Muscle of leg (tissue), 11 donors: ENCODE data around the gene NDUFB2. TPM values are rescaled to one million over a fixed set of nuclear protein-coding genes. Genes with fewer than 3 reads are reported as not detected.
"Not testable (repeated sequence)": the region's sequence is repeated elsewhere in the genome, so short reads cannot be mapped to it uniquely, and the experiment has no call there.

Experiments used
- DNase-seq: peaks from one replicate; pipeline ENCODE4 v3.0.0; 2013
- H3K27ac ChIP-seq: one replicate; pipeline ENCODE4 v1.5.1; 2013; ENCODE audit warnings: mild to moderate bottlenecking, low read length, control low read depth
- H3K27me3 ChIP-seq: one replicate; pipeline ENCODE4 v1.6.1; 2013; ENCODE audit warnings: low read length; ENCODE audit not compliant: control insufficient read depth, insufficient read depth
- H3K36me3 ChIP-seq: one replicate; pipeline ENCODE4 v1.6.1; 2013; ENCODE audit warnings: low read length; ENCODE audit not compliant: control insufficient read depth, insufficient read depth
- H3K4me1 ChIP-seq: one replicate; pipeline ENCODE4 v1.6.1; 2013; ENCODE audit warnings: low read length; ENCODE audit not compliant: control insufficient read depth, insufficient read depth
- H3K4me3 ChIP-seq: one replicate; pipeline ENCODE4 v1.5.1; 2013; ENCODE audit warnings: low read length, control low read depth
- H3K9me3 ChIP-seq: replicated peaks from 2 replicates; pipeline ENCODE4 v1.6.1; 2013; ENCODE audit warnings: low read depth, low read length; ENCODE audit not compliant: control insufficient read depth
- WGBS: methylation state at CpG from one replicate; pipeline ENCODE4 v1.1.5; 2013; ENCODE audit warnings: missing lambda C conversion rate; ENCODE audit not compliant: insufficient coverage; 5-methylcytosine and 5-hydroxymethylcytosine counted together
- polyA plus RNA-seq, 8 donors: library from polyadenylated mRNA; unstranded; fragments of 120-200 nt; gene quantifications; one replicate each; pipeline versions ENCODE4 v1.2.1 to v1.2.3, GENCODE V29; 2013; ENCODE audit warnings: inconsistent platforms in 1 of 8, low replicate concordance in 1 of 8; ENCODE audit not compliant: insufficient read length in 8 of 8, insufficient read depth in 1 of 8
- total RNA-seq: library from RNA; stranded (reverse); fragments of 120-200 nt; gene quantifications from one replicate; pipeline ENCODE4 v1.2.4, GENCODE V29; 2013

Gene NDUFB2
- total and polyA plus RNA-seq, 9 donors: 147 to 270 (median 166) TPM

GRCh38 chr7:140676956-140677355 lies 19.6 kb upstream of the NDUFB2 start:
- WGBS: 92% methylated on average over 5 of the region's 11 CpGs

DNA sequence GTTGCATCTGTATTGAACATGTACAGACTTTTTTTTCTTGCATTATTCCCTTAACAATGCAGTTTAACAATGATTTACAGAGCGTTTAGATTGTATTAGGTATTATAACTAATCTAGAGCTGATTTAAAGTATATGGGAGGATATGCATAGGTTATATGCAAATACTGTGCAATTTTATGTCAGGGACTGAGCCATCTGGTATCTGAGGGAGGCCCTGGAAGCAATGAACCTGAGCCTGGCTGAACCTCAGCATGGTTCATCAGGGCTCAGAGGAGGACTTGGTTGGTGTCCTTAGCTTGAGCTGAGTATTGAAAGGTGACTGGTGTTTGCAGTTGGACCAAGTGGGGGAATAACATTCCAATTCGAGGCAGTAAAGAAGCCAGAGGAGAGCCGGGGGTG lies 19.0 kb upstream of the NDUFB2 start:
- Histone ChIP-seq H3K36me3 (peaks cover 32% of the 10 kb centered on the region), H3K9me3 (no peaks in the 10 kb centered on the region), H3K4me1 (peaks cover 13% of the 10 kb centered on the region), H3K27me3 (no peaks in the 10 kb centered on the region), H3K4me3 (no peak overlapping the region), H3K27ac (no peak overlapping the region)
- no peak for DNase-seq
- WGBS: 94% methylated on average over 2 of the region's 3 CpGs

More at GRCh38 chr7:140676956-140677355, 19.6 kb upstream of the NDUFB2 start:
- H3K4me3 ChIP-seq, H3K27ac ChIP-seq, H3K9me3 ChIP-seq, DNase-seq, H3K27me3 ChIP-seq: not testable (repeated sequence)
- H3K36me3 ChIP-seq: peaks cover 30% of the 10 kb centered on the region
- H3K4me1 ChIP-seq: peaks cover 18% of the 10 kb centered on the region

DNA sequence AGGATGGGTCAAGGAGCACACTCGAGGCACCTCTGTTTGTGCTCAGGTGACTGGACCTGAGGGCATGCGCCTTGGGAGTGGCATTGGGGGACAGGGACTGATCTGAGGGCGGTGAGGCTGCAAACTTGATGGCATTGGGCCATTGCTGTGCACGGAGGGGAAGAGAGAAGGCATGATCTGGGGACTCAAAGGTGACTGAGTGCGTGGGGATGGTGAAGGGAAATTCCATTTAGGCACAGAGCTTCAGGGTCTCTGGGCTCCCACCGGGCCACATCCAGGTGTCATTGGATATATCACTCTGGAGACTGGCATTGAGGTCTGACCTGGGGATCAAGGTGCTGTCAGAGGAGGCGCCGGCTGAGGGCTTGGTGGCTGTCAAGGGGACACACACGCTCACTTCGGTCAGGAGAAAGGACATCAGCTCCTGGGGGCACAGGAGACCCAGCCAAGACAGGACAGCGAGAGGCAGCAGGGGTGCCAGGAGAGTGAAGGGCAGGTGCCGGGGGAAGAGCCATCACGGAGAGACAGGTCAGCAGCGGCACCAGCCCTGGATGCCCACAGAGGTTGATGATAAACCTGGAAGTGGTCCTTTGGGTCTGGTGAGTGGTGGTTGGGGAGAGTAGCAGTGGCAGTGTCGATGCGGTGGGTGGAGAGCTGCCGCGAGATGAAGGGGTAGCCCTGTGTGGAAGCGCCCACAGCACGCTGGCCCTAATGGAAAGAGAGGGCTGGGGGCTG lies 18.3 kb upstream of the NDUFB2 start:
- peaks cover 12% of the 10 kb centered on the region for H3K4me1 ChIP-seq
- no peak for DNase-seq
- H3K27me3 ChIP-seq: no peaks in the 10 kb centered on the region
- peaks cover 32% of the 10 kb centered on the region for H3K36me3 ChIP-seq
- 89% methylated on average over 20 of the region's 20 CpGs for WGBS
- H3K9me3 ChIP-seq: no peaks in the 10 kb centered on the region
- H3K4me3 ChIP-seq: no peak overlapping the region
- no peak overlapping the region for H3K27ac ChIP-seq

GRCh38 chr7:140678816-140679130 lies 17.7 kb upstream of the NDUFB2 start:
- H3K27ac ChIP-seq: no peak overlapping the region
- no peak for DNase-seq
- H3K9me3 ChIP-seq: no peaks in the 10 kb centered on the region
- H3K27me3 ChIP-seq: no peaks in the 10 kb centered on the region
- WGBS: 93% methylated on average over 4 of the region's 7 CpGs
- H3K4me1 ChIP-seq: peaks cover 9% of the 10 kb centered on the region
- H3K36me3 ChIP-seq: peaks cover 36% of the 10 kb centered on the region
- no peak overlapping the region for H3K4me3 ChIP-seq

DNA sequence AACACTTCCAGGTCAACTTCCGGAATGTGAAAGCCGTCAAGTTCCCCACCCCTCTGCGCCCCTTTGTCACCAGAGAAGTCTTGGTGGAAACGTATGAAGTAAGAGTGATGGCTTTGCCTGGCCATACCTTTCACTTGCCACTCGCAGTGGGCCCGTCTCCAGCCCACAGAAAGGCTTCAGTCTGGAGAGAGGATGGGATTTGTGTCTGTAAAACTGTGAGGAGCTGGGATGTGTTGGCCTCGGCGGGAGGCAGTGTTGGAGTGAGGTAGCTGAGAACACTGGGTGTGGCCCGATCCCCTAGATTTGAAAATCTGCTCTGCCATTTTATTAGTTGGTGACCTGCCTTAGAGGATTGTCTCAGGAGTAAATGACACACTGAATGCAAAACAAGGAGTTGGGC lies 17.3 kb upstream of the NDUFB2 start:
- Histone ChIP-seq H3K4me3 (no peak overlapping the region), H3K36me3 (peaks cover 36% of the 10 kb centered on the region), H3K4me1 (peaks cover 6% of the 10 kb centered on the region), H3K27ac (no peak overlapping the region), H3K9me3 (no peaks in the 10 kb centered on the region), H3K27me3 (no peaks in the 10 kb centered on the region)
- 97% methylated on average over 5 of the region's 9 CpGs for WGBS
- DNase-seq: no peak

GRCh38 chr7:140680886-140681285 lies 15.6 kb upstream of the NDUFB2 start:
- Histone ChIP-seq H3K4me1 (no peaks in the 10 kb centered on the region), H3K4me3 (no peak overlapping the region), H3K27me3 (no peaks in the 10 kb centered on the region), H3K27ac (no peak overlapping the region), H3K36me3 (peaks cover 43% of the 10 kb centered on the region), H3K9me3 (no peaks in the 10 kb centered on the region)
- no peak for DNase-seq
- 79% methylated on average over 6 of the region's 7 CpGs for WGBS

GRCh38 chr7:140681766-140682165 lies 14.7 kb upstream of the NDUFB2 start:
- DNase-seq: no peak
- Histone ChIP-seq H3K36me3 (peaks cover 42% of the 10 kb centered on the region), H3K9me3 (no peaks in the 10 kb centered on the region), H3K4me1 (no peaks in the 10 kb centered on the region), H3K27ac (no peak overlapping the region), H3K27me3 (no peaks in the 10 kb centered on the region), H3K4me3 (no peak overlapping the region)
- 100% methylated on average over 1 of the region's 3 CpGs for WGBS

GRCh38 chr7:140683657-140684056 lies 12.9 kb upstream of the NDUFB2 start:
- H3K27ac ChIP-seq: no peak overlapping the region
- H3K9me3 ChIP-seq: no peaks in the 10 kb centered on the region
- no peaks in the 10 kb centered on the region for H3K4me1 ChIP-seq
- H3K27me3 ChIP-seq: no peaks in the 10 kb centered on the region
- no peak for DNase-seq
- H3K36me3 ChIP-seq: peaks cover 49% of the 10 kb centered on the region
- H3K4me3 ChIP-seq: no peak overlapping the region
- WGBS: 70% methylated on average over 1 of the region's 3 CpGs

DNA sequence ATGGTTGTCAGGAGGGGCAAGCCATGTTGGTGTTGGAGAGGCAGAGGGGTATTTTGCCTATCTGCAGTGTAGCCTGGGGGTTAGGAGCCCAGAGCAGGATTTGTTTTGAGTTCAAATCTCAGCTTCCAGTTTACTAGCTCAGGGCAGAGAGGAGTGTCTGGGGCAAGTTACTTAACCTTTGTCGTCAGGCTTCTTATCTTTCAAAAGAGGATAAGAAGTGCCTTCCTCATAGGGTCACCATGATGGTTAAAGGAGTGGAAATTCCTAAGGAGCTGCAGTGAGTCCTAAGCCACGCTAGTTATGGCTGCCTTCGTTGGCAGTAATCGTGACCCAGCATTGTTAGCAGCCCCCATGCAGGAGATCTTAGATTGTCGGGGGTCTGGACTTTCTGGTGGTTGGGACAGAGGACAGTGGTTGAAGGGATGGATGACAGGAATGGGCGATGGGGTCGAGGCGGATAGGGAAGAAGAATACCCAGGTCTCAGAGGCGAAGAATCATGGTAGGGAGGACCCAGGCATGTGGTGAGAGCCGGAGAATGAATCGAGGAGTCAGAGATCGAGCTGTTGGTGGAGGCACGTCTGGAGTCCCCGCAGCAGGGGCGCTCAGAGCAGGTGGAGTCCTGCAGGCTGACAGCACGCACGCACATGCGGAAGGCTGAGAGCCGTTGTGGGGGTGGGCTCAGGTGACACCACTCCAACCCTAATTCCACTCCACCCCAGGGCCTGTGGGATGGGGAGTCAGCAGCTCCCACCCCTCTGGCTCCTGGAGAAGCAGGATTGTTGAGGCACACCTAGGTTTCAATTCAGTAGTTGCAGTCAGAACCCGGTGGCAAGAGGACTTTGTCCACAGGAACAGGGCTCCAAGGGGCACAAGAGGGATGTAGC lies 12.2 kb upstream of the NDUFB2 start:
- H3K4me1 ChIP-seq: no peaks in the 10 kb centered on the region
- no peaks in the 10 kb centered on the region for H3K27me3 ChIP-seq
- no peak overlapping the region for H3K4me3 ChIP-seq
- H3K36me3 ChIP-seq: peaks cover 47% of the 10 kb centered on the region
- H3K9me3 ChIP-seq: no peaks in the 10 kb centered on the region
- 92% methylated on average over 10 of the region's 20 CpGs for WGBS
- no peak for DNase-seq
- H3K27ac ChIP-seq: no peak overlapping the region

GRCh38 chr7:140685407-140686087 lies 11.0 kb upstream of the NDUFB2 start:
- peaks cover 51% of the 10 kb centered on the region for H3K36me3 ChIP-seq

More at GRCh38 chr7:140685407-140686087, 11.0 kb upstream of the NDUFB2 start:
- DNase-seq: no peak
- no peaks in the 10 kb centered on the region for H3K4me1 ChIP-seq
- WGBS: 51% methylated on average over 6 of the region's 10 CpGs
- H3K27me3 ChIP-seq: no peaks in the 10 kb centered on the region
- H3K27ac ChIP-seq: no peak overlapping the region
- no peaks in the 10 kb centered on the region for H3K9me3 ChIP-seq
- H3K4me3 ChIP-seq: no peak overlapping the region
